Activated B cell treated with CpG ODN at 0.5 μM for 24 hours (primary cell): ENCODE results near the gene ITGAE. TPM values are rescaled to one million over a fixed set of nuclear protein-coding genes. Genes with fewer than 3 reads are reported as not detected.
A peak's percentile ranks its signal among the peaks of the same experiment; 100 is the strongest.

Source experiments
- ATAC-seq: fragments of 200-7000 bp; cut with Tn5 transposase; one replicate; pipeline ENCODE4 v1.10.0; 2021; ENCODE audit warnings: low read depth, mild to moderate bottlenecking, moderate library complexity
- CTCF ChIA-PET: fragments of 350-600 bp; sonication (Branson Sonifier 250); formaldehyde crosslinking; loops from one replicate; lab custom pipeline; 2021; ENCODE audit warnings: antibody characterized with exemption; lab: Charles Lee
- POLR2A ChIA-PET: fragments of 350-600 bp; sonication (Branson Sonifier 250); formaldehyde crosslinking; loops from one replicate; lab custom pipeline; 2021; ENCODE audit warnings: antibody characterized with exemption; lab: Charles Lee
- DNase-seq: peaks from one replicate; pipeline ENCODE4 v3.0.0; 2022
- H3K27ac Mint-ChIP-seq: one replicate; pipeline ENCODE4 v1.8.0; 2020; ENCODE audit warnings: mixed read lengths
- H3K27me3 Mint-ChIP-seq: one replicate; pipeline ENCODE4 v1.8.0; 2021; ENCODE audit warnings: mixed read lengths
- H3K36me3 Mint-ChIP-seq: one replicate; pipeline ENCODE4 v1.8.0; 2021; ENCODE audit warnings: low read depth, mixed read lengths
- H3K4me1 Mint-ChIP-seq: one replicate; pipeline ENCODE4 v1.8.0; 2021; ENCODE audit warnings: mixed read lengths
- H3K4me3 Mint-ChIP-seq: one replicate; pipeline ENCODE4 v1.8.0; 2020; ENCODE audit warnings: mild to moderate bottlenecking, mixed read lengths
- H3K9me3 Mint-ChIP-seq: one replicate; pipeline ENCODE4 v1.8.0; 2020; ENCODE audit warnings: mixed read lengths
- CTCF ChIP-seq: fragments of 200-600 bp; IDR thresholded peaks from one replicate; pipeline ENCODE4 v1.8.0; 2022; ENCODE audit warnings: antibody characterized with exemption, mild to moderate bottlenecking
- intact Hi-C: fragments of 100-400 bp; cut with micrococcal nuclease; formaldehyde crosslinking; loops from one replicate; pipeline ENCODE4 v1.15.1; 2024
- total RNA-seq: library from RNA; stranded (reverse); gene quantifications from 2 replicates; pipeline ENCODE4 v1.2.3, GENCODE V29; 2022

The ITGAE gene
- total RNA-seq, 1 donor from 2014 or later, result 45.3 TPM

GRCh38 chr17:3695129-3695722 lies 105.8 kb downstream of the ITGAE start:
- ATAC-seq, result peak; percentile 1
- DNase-seq, result no peak
- ChIA-PET CTCF (interaction anchor here (0.6 to 2.8 kb wide), 12 partner anchors 10 to 133 kb away, joined by 3 to 22 read pairs (median 4); partner anchors contain the start of gene HASPIN), POLR2A (interaction anchor here (0.6 to 6.5 kb wide), 17 partner anchors 11 to 1254 kb away, joined by 3 to 315 read pairs (median 8); partner anchors contain the start of genes CTNS, EMC6, HASPIN and SHPK)
- Mint-ChIP-seq H3K4me1 (peaks cover 77% of the 10 kb centered on the region), H3K36me3 (peaks cover 36% of the 10 kb centered on the region), H3K4me3 (peak overlapping the region; percentile 99), H3K27me3 (no peaks in the 10 kb centered on the region), H3K27ac (peak overlapping the region; percentile 95), H3K9me3 (no peaks in the 10 kb centered on the region)
- no peak for TF ChIP-seq CTCF
- intact Hi-C loops, result loop anchor here (1.0 to 5.0 kb wide), 2 partner anchors 28 to 217 kb away; partner anchors contain the start of gene HASPIN

- no peaks in the 10 kb centered on the region for H3K27me3 Mint-ChIP-seq
- H3K4me3 Mint-ChIP-seq, result peak overlapping the region; percentile 99
- peak; percentile 65 for DNase-seq
Observed at GRCh38 chr17:3693829-3694231, 107.2 kb downstream of the ITGAE start.

GRCh38 chr17:3693141-3693540 lies 107.8 kb downstream of the ITGAE start:
- no peak for ATAC-seq
- Mint-ChIP-seq H3K4me1 (peaks cover 79% of the 10 kb centered on the region), H3K9me3 (no peaks in the 10 kb centered on the region), H3K27me3 (no peaks in the 10 kb centered on the region), H3K27ac (peak overlapping the region; percentile 84), H3K36me3 (peaks cover 50% of the 10 kb centered on the region), H3K4me3 (peak overlapping the region; percentile 79)
- intact Hi-C loops, result loop anchor here (1.0 to 5.0 kb wide), 2 partner anchors 18 to 56 kb away; partner anchors contain the start of genes CTNS and SHPK
- no peak for TF ChIP-seq CTCF
- no peak for DNase-seq
- ChIA-PET CTCF (interaction anchor here (0.7 to 2.8 kb wide), 5 partner anchors 18 to 134 kb away, joined by 3 to 16 read pairs (median 4); no protein-coding TSS in a partner anchor), POLR2A (interaction anchor here (0.6 to 6.5 kb wide), 20 partner anchors 9 to 902 kb away, joined by 3 to 315 read pairs (median 6); partner anchors contain the start of gene HASPIN)

More at GRCh38 chr17:3693829-3694231, 107.2 kb downstream of the ITGAE start:
- peak; percentile 49 for ATAC-seq
- H3K4me1 Mint-ChIP-seq, result peaks cover 78% of the 10 kb centered on the region
- H3K27ac Mint-ChIP-seq, result peak overlapping the region; percentile 95
- TF ChIP-seq CTCF, result no peak
- ChIA-PET CTCF (interaction anchor here (0.7 to 2.8 kb wide), 7 partner anchors 11 to 134 kb away, joined by 3 to 16 read pairs (median 4); no protein-coding TSS in a partner anchor), POLR2A (interaction anchor here (0.6 to 6.5 kb wide), 26 partner anchors 10 to 903 kb away, joined by 3 to 315 read pairs (median 6); partner anchors contain the start of genes EMC6, HASPIN, NCBP3 and TAX1BP3)
- H3K9me3 Mint-ChIP-seq, result no peaks in the 10 kb centered on the region
- peaks cover 45% of the 10 kb centered on the region for H3K36me3 Mint-ChIP-seq
- intact Hi-C loops, result loop anchor here (1.0 to 5.0 kb wide), 3 partner anchors 11 to 57 kb away; partner anchors contain the start of genes CTNS and SHPK

- intact Hi-C loops, result loop anchor here (5.0 kb wide), 1 partner anchor 55 kb away; the partner anchor contains the start of genes CTNS and SHPK
- ChIA-PET CTCF (interaction anchor here (0.6 to 2.8 kb wide), 8 partner anchors 9 to 90 kb away, joined by 3 to 16 read pairs (median 4); no protein-coding TSS in a partner anchor), POLR2A (interaction anchor here (0.7 to 3.2 kb wide), 9 partner anchors 10 to 273 kb away, joined by 4 to 23 read pairs (median 9); no protein-coding TSS in a partner anchor)
- ATAC-seq (no peak), DNase-seq (no peak)
- Mint-ChIP-seq H3K27me3 (no peaks in the 10 kb centered on the region), H3K9me3 (no peaks in the 10 kb centered on the region), H3K4me3 (peak overlapping the region; percentile 79), H3K27ac (peak overlapping the region; percentile 84), H3K4me1 (peaks cover 75% of the 10 kb centered on the region), H3K36me3 (peaks cover 52% of the 10 kb centered on the region)
- no peak for TF ChIP-seq CTCF
Observed at GRCh38 chr17:3692346-3692745, 108.6 kb downstream of the ITGAE start.
